Natural killer cell (primary cell): ENCODE data around the gene BMX. TPM values are rescaled to one million over a fixed set of nuclear protein-coding genes. Genes with fewer than 3 reads are reported as not detected.

ENCODE experiments used
- ATAC-seq, 3 donors: fragments of 150-1000 bp in 2 of 3; fragments of 200-7000 bp in 1 of 3; cut with Tn5 transposase; 1 replicate in 1 of 3; 2 replicates in 2 of 3; pipeline ENCODE4 v1.10.0; 2021; ENCODE audit warnings: mild to moderate bottlenecking in 2 of 3, moderate library complexity in 2 of 3
- DNase-seq, 2 donors: peaks; one replicate each; pipeline versions ENCODE4 v3.0.0 to v3.0.0-alpha.2; 2013 to 2021; ENCODE audit warnings: mixed read lengths in 1 of 2
- H3K27ac ChIP-seq: one replicate; pipeline ENCODE4 v1.5.1; 2013; ENCODE audit warnings: mild to moderate bottlenecking, low read length
- H3K27me3 ChIP-seq: one replicate; pipeline ENCODE4 v1.6.1; 2013; ENCODE audit warnings: low read length; ENCODE audit not compliant: control insufficient read depth, insufficient read depth
- H3K36me3 ChIP-seq: one replicate; pipeline ENCODE4 v1.6.1; 2013; ENCODE audit warnings: low read length; ENCODE audit not compliant: control insufficient read depth, insufficient read depth
- H3K4me1 ChIP-seq: one replicate; pipeline ENCODE4 v1.6.1; 2013; ENCODE audit warnings: low read length; ENCODE audit not compliant: control insufficient read depth, insufficient read depth
- H3K4me3 ChIP-seq: one replicate; pipeline ENCODE4 v1.5.1; 2013; ENCODE audit warnings: low read length
- H3K9me3 ChIP-seq: one replicate; pipeline ENCODE4 v1.6.1; 2013; ENCODE audit warnings: low read length; ENCODE audit not compliant: control insufficient read depth, insufficient read depth
- H3K27ac Mint-ChIP-seq, 2 donors: one replicate each; pipeline ENCODE4 v1.8.0; 2022; ENCODE audit warnings: mild to moderate bottlenecking in 2 of 2, mixed read lengths in 2 of 2, moderate library complexity in 1 of 2
- H3K27me3 Mint-ChIP-seq, 2 donors: one replicate each; pipeline ENCODE4 v1.8.0; 2022; ENCODE audit warnings: low read depth in 2 of 2, mixed read lengths in 2 of 2
- H3K36me3 Mint-ChIP-seq: one replicate; pipeline ENCODE4 v1.8.0; 2022; ENCODE audit warnings: mixed read lengths
- H3K4me1 Mint-ChIP-seq, 2 donors: one replicate each; pipeline ENCODE4 v1.8.0; 2022; ENCODE audit warnings: mixed read lengths in 2 of 2
- H3K4me3 Mint-ChIP-seq: one replicate; pipeline ENCODE4 v1.8.0; 2022; ENCODE audit warnings: mild to moderate bottlenecking, moderate library complexity, mixed read lengths
- H3K9me3 Mint-ChIP-seq, 2 donors: one replicate each; pipeline ENCODE4 v1.8.0; 2022; ENCODE audit warnings: mixed read lengths in 2 of 2
- WGBS: methylation state at CpG from one replicate; pipeline ENCODE4 v1.1.7; 2013; ENCODE audit warnings: missing lambda C conversion rate; ENCODE audit not compliant: insufficient coverage; 5-methylcytosine and 5-hydroxymethylcytosine counted together
- intact Hi-C: fragments of 100-400 bp; cut with micrococcal nuclease; formaldehyde crosslinking; loops from one replicate; pipeline ENCODE4 v1.14.2; 2022
- total RNA-seq, 4 donors: library from RNA; stranded (reverse); fragments of 120-200 nt in 1 of 4; gene quantifications; one replicate each; pipeline versions ENCODE4 v1.2.3 to v1.2.4, GENCODE V29; 2013 to 2022
- TF ChIP-seq, protein P1 (sequence below): fragments of 200-600 bp; IDR thresholded peaks from one replicate; pipeline ENCODE4 v1.8.0; 2022; ENCODE audit warnings: antibody characterized with exemption

BMX gene
- total RNA-seq, 3 donors from 2014 or later (not counting 1 experiment from before 2014, with no cell fraction given): 0.30 TPM; not detected in 2

DNA sequence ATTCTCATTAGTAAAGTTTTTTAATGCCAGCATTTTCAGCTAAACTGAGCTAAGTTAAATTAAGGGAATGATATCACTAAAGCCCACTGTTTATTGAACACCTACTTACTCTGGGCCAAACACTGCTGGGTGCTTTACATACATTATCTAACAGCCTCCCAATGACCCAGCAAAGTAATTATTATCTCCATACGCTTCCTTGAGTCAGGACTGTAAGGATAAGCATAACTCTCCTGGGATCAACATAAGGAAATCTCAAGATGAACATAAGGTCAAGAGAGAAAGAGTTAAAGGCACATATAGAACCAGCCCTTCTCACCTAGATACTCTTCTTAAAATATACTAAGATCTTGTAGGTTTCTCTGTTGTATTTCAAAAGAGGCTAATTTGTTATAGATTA, 13.7 kb downstream of the BMX start:
- Histone ChIP-seq H3K4me3 (no peak overlapping the region), H3K36me3 (no peaks in the 10 kb centered on the region), H3K27me3 (no peaks in the 10 kb centered on the region), H3K4me1 (no peaks in the 10 kb centered on the region), H3K27ac (no peak overlapping the region), H3K9me3 (no peaks in the 10 kb centered on the region)
- no peak overlapping the region for H3K27ac Mint-ChIP-seq
- no peak overlapping the region for H3K4me3 Mint-ChIP-seq
- intact Hi-C loops: no loop called here
- no peak for ATAC-seq
- no CpG with 5 or more reads among the region's 1 CpG for WGBS
- no peaks in the 10 kb centered on the region for H3K9me3 Mint-ChIP-seq
- TF ChIP-seq, protein P1, sequence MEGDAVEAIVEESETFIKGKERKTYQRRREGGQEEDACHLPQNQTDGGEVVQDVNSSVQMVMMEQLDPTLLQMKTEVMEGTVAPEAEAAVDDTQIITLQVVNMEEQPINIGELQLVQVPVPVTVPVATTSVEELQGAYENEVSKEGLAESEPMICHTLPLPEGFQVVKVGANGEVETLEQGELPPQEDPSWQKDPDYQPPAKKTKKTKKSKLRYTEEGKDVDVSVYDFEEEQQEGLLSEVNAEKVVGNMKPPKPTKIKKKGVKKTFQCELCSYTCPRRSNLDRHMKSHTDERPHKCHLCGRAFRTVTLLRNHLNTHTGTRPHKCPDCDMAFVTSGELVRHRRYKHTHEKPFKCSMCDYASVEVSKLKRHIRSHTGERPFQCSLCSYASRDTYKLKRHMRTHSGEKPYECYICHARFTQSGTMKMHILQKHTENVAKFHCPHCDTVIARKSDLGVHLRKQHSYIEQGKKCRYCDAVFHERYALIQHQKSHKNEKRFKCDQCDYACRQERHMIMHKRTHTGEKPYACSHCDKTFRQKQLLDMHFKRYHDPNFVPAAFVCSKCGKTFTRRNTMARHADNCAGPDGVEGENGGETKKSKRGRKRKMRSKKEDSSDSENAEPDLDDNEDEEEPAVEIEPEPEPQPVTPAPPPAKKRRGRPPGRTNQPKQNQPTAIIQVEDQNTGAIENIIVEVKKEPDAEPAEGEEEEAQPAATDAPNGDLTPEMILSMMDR: no peak
- H3K36me3 Mint-ChIP-seq: no peaks in the 10 kb centered on the region
- no peaks in the 10 kb centered on the region for H3K4me1 Mint-ChIP-seq
- peaks cover 0 to 18% of the 10 kb centered on the region in 2 donors for H3K27me3 Mint-ChIP-seq
- no peak for DNase-seq

- peaks cover 0 to 13% of the 10 kb centered on the region in 2 donors for H3K27me3 Mint-ChIP-seq
These were observed 15.3 kb downstream of the BMX start for GRCh38 chrX:15515931-15516330.

GRCh38 chrX:15522464-15522863, 21.9 kb downstream of the BMX start:
- H3K4me1 Mint-ChIP-seq: no peaks in the 10 kb centered on the region
- DNase-seq: no peak
- Histone ChIP-seq H3K4me3 (no peak overlapping the region), H3K27ac (no peak overlapping the region), H3K9me3 (no peaks in the 10 kb centered on the region), H3K4me1 (no peaks in the 10 kb centered on the region), H3K36me3 (no peaks in the 10 kb centered on the region), H3K27me3 (no peaks in the 10 kb centered on the region)
- H3K27me3 Mint-ChIP-seq: peaks cover 9 to 34% of the 10 kb centered on the region in 2 donors
- H3K9me3 Mint-ChIP-seq: no peaks in the 10 kb centered on the region
- no peak overlapping the region for H3K27ac Mint-ChIP-seq
- 91% methylated on average over 3 of the region's 3 CpGs for WGBS
- H3K4me3 Mint-ChIP-seq: no peak overlapping the region
- TF ChIP-seq, protein P1: no peak
- no peaks in the 10 kb centered on the region for H3K36me3 Mint-ChIP-seq
- intact Hi-C loops: no loop called here
- no peak for ATAC-seq

More at GRCh38 chrX:15515931-15516330, 15.3 kb downstream of the BMX start:
- Mint-ChIP-seq H3K4me3 (no peak overlapping the region), H3K4me1 (no peaks in the 10 kb centered on the region), H3K9me3 (no peaks in the 10 kb centered on the region), H3K36me3 (no peaks in the 10 kb centered on the region), H3K27ac (no peak overlapping the region)
- Histone ChIP-seq H3K9me3 (no peaks in the 10 kb centered on the region), H3K27ac (no peak overlapping the region), H3K36me3 (no peaks in the 10 kb centered on the region), H3K4me1 (no peaks in the 10 kb centered on the region), H3K4me3 (no peak overlapping the region), H3K27me3 (no peaks in the 10 kb centered on the region)
- TF ChIP-seq, protein P1: no peak
- ATAC-seq (no peak), DNase-seq (no peak)
- WGBS: 22% methylated on average over 6 of the region's 6 CpGs
- intact Hi-C loops: no loop called here

- Histone ChIP-seq H3K27ac (no peak overlapping the region), H3K36me3 (no peaks in the 10 kb centered on the region), H3K27me3 (no peaks in the 10 kb centered on the region), H3K9me3 (no peaks in the 10 kb centered on the region), H3K4me1 (no peaks in the 10 kb centered on the region), H3K4me3 (no peak overlapping the region)
- H3K36me3 Mint-ChIP-seq: no peaks in the 10 kb centered on the region
- no peak for DNase-seq
- intact Hi-C loops: no loop called here
- peaks cover 9 to 34% of the 10 kb centered on the region in 2 donors for H3K27me3 Mint-ChIP-seq
- H3K4me3 Mint-ChIP-seq: no peak overlapping the region
- no peaks in the 10 kb centered on the region for H3K9me3 Mint-ChIP-seq
- no peaks in the 10 kb centered on the region for H3K4me1 Mint-ChIP-seq
- no peak overlapping the region for H3K27ac Mint-ChIP-seq
- TF ChIP-seq, protein P1: no peak
- ATAC-seq: no peak
These were observed 22.5 kb downstream of the BMX start for GRCh38 chrX:15523088-15523487.
